ENCODE results near the gene TMEM92. TPM values are rescaled to one million over a fixed set of nuclear protein-coding genes. Genes with fewer than 3 reads are reported as not detected.
A peak's percentile ranks its signal among the peaks of the same experiment; 100 is the strongest.
"Not testable (repeated sequence)": the region's sequence is repeated elsewhere in the genome, so short reads cannot be mapped to it uniquely, and the experiment has no call there.

Gene TMEM92
- total and polyA plus RNA-seq, 5 donors from 2014 or later: not detected

DNA sequence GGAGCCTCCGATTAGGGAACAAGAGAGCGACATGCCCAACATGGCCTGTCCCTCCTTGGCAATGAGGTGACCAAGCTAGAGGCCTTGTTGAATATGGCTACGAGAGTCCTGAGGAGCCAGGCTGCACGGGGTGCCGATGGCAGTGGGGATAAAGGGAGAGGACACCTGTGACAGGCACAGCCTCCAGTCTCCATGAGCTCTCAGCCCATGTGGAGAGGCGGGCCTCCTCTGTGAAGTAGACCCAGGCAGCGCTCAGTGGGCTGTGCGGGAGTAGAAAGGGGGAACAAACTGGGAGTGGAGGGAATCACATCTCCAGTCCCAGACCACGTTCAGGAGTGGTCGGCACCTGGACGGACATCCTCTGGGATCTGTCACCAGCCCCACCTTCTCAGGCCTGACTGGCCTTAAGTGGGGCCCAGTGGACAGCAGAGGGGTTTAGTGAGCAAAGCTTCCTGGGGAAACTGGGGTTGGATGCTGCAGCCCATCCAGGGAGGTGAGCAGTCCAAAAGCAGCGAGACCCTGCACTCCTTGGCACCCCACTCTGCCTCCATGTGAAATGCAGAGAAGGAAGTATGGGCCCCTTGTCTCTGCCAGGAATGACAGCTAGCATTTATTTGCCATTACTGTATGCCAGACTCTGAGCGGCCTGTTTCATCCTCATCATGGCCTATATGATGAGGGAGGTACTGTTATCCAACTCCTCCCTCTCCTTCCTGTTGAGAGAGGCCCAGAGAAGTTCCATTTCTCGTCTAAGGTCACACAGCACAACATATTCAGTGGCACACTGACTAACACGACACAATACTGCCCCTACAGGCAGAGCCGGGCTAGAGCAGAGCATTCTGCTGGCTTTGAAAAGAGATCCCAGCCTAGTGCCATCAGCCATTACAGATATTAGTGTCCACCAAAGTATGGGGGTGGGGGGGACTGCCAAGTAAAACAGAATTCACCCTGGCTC lies 4.5 kb upstream of the TMEM92 start:
- Mint-ChIP-seq H3K4me3 (no peak overlapping the region), H3K27me3 (peaks cover 15% of the 10 kb centered on the region), H3K27ac (no peak overlapping the region), H3K9me3 (no peaks in the 10 kb centered on the region), H3K36me3 (no peaks in the 10 kb centered on the region), H3K4me1 (peaks cover 0 to 9% (median 1%) of the 10 kb centered on the region in 4 donors)
- Histone ChIP-seq H3K27me3 (ENCODE audit: control insufficient read depth, insufficient read depth, low read length) (no peaks in the 10 kb centered on the region), H3K9me3 (ENCODE audit: control insufficient read depth in 2 of 2, low read length in 2 of 2) (no peaks in the 10 kb centered on the region), H3K4me1 (ENCODE audit: control insufficient read depth, insufficient read depth, low read length, poor library complexity, severe bottlenecking) (peaks cover 9% of the 10 kb centered on the region), H3K36me3 (ENCODE audit: control insufficient read depth, insufficient read depth, low read length) (no peaks in the 10 kb centered on the region), H3K4me3 (ENCODE audit: low read depth, low read length) (no peak overlapping the region), H3K27ac (ENCODE audit: insufficient read depth, low read length, poor library complexity, severe bottlenecking) (no peak overlapping the region)
- peak; percentile 24 to 70 (median 51) for DNase-seq
- peak; percentile 65 to 66 for ATAC-seq (ENCODE audit: low read depth in 2 of 2)

DNA sequence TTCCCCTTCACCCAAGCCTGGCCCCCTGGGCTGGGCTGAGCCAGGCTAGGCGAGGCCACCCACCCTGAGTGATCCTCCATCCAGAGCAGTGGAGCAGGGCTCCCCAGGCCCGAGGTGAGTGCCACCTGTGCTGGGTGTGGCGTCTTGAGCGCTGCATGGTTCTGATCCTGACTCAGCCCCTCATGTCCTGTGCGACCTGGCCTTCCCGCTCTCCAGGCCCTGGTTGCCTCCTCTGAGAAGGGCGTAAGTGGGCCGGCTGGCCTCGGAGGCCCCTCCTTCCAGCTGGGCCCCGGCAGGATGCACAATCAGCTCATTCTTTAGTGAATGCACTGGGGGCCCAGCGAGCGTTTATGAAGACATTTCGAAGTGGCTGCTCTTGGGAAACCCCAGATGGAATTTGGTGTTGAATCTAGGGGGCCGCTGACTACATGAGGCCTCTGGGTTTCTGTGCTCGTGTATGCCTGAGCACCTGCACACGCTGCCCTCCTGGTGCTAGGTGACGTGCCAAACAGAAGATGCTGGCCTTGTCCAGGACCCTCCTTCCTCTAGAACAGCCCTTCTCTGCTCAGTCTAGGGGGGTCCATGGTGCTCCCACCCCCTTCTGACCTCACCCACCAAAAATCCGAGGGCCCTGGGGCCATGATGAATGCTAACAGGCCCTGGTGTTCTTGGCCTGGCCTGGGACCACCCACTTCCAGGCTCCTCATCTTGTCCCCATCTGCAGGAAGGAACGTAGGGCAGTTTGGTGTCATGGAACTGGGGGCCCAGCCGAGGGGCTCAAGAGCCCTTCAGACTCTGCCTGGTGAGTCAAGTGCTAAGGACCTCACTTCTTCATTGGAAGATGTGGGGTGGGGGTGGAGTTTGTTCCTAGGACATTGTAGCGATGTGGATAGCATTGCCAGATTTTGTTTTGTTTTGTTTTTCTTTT lies 3.6 kb upstream of the TMEM92 start:
- no peak for ATAC-seq (ENCODE audit: low read depth in 2 of 2)
- H3K27me3 Mint-ChIP-seq: peaks cover 22% of the 10 kb centered on the region
- H3K4me1 Mint-ChIP-seq: peaks cover 0 to 9% (median 1%) of the 10 kb centered on the region in 4 donors
- no peaks in the 10 kb centered on the region for H3K36me3 Mint-ChIP-seq
- no peak overlapping the region for H3K4me3 Mint-ChIP-seq
- Histone ChIP-seq H3K27me3 (ENCODE audit: control insufficient read depth, insufficient read depth, low read length) (no peaks in the 10 kb centered on the region), H3K36me3 (ENCODE audit: control insufficient read depth, insufficient read depth, low read length) (no peaks in the 10 kb centered on the region), H3K4me1 (ENCODE audit: control insufficient read depth, insufficient read depth, low read length, poor library complexity, severe bottlenecking) (peaks cover 9% of the 10 kb centered on the region), H3K4me3 (ENCODE audit: low read depth, low read length) (no peak overlapping the region), H3K27ac (ENCODE audit: insufficient read depth, low read length, poor library complexity, severe bottlenecking) (no peak overlapping the region), H3K9me3 (ENCODE audit: control insufficient read depth in 2 of 2, low read length in 2 of 2) (no peaks in the 10 kb centered on the region)
- H3K27ac Mint-ChIP-seq: no peak overlapping the region
- H3K9me3 Mint-ChIP-seq: no peaks in the 10 kb centered on the region
- DNase-seq: no peak

- not testable (repeated sequence) for H3K4me1 Mint-ChIP-seq; H3K36me3 Mint-ChIP-seq; ATAC-seq (ENCODE audit: low read depth in 2 of 2); H3K4me3 Mint-ChIP-seq; H3K36me3 ChIP-seq (ENCODE audit: control insufficient read depth, insufficient read depth, low read length); H3K9me3 Mint-ChIP-seq; H3K27ac Mint-ChIP-seq; H3K27ac ChIP-seq (ENCODE audit: insufficient read depth, low read length, poor library complexity, severe bottlenecking); H3K4me3 ChIP-seq (ENCODE audit: low read depth, low read length); H3K4me1 ChIP-seq (ENCODE audit: control insufficient read depth, insufficient read depth, low read length, poor library complexity, severe bottlenecking); DNase-seq; H3K27me3 ChIP-seq (ENCODE audit: control insufficient read depth, insufficient read depth, low read length); H3K9me3 ChIP-seq (ENCODE audit: control insufficient read depth in 2 of 2, low read length in 2 of 2)
- peaks cover 26% of the 10 kb centered on the region for H3K27me3 Mint-ChIP-seq
These were observed 2.9 kb upstream of the TMEM92 start for GRCh38 chr17:50271363-50271750.

GRCh38 chr17:50272246-50272645 lies 2.0 kb upstream of the TMEM92 start:
- no peaks in the 10 kb centered on the region for H3K27me3 ChIP-seq (ENCODE audit: control insufficient read depth, insufficient read depth, low read length)
- no peaks in the 10 kb centered on the region for H3K9me3 ChIP-seq (ENCODE audit: control insufficient read depth in 2 of 2, low read length in 2 of 2)
- Mint-ChIP-seq H3K4me3 (peak overlapping the region in 2 of 4 donors; percentile 35 to 74), H3K4me1 (peaks cover 0 to 9% (median 0%) of the 10 kb centered on the region in 4 donors), H3K36me3 (no peaks in the 10 kb centered on the region), H3K27me3 (peaks cover 35% of the 10 kb centered on the region), H3K27ac (no peak overlapping the region), H3K9me3 (no peaks in the 10 kb centered on the region)
- ATAC-seq (ENCODE audit: low read depth in 2 of 2): no peak
- no peak overlapping the region for H3K27ac ChIP-seq (ENCODE audit: insufficient read depth, low read length, poor library complexity, severe bottlenecking)
- H3K36me3 ChIP-seq (ENCODE audit: control insufficient read depth, insufficient read depth, low read length): no peaks in the 10 kb centered on the region
- no peak overlapping the region for H3K4me3 ChIP-seq (ENCODE audit: low read depth, low read length)
- peaks cover 9% of the 10 kb centered on the region for H3K4me1 ChIP-seq (ENCODE audit: control insufficient read depth, insufficient read depth, low read length, poor library complexity, severe bottlenecking)
- DNase-seq: no peak

GRCh38 chr17:50272711-50273653 lies 1.3 kb upstream of the TMEM92 start:
- H3K27me3 Mint-ChIP-seq: peaks cover 35% of the 10 kb centered on the region
- peak overlapping the region in 3 of 4 donors; percentile 35 to 83 (median 74) for H3K4me3 Mint-ChIP-seq
- Histone ChIP-seq H3K9me3 (ENCODE audit: control insufficient read depth in 2 of 2, low read length in 2 of 2) (no peaks in the 10 kb centered on the region), H3K4me3 (ENCODE audit: low read depth, low read length) (peak overlapping the region; percentile 41), H3K27ac (ENCODE audit: insufficient read depth, low read length, poor library complexity, severe bottlenecking) (no peak overlapping the region), H3K36me3 (ENCODE audit: control insufficient read depth, insufficient read depth, low read length) (no peaks in the 10 kb centered on the region), H3K4me1 (ENCODE audit: control insufficient read depth, insufficient read depth, low read length, poor library complexity, severe bottlenecking) (peaks cover 9% of the 10 kb centered on the region), H3K27me3 (ENCODE audit: control insufficient read depth, insufficient read depth, low read length) (no peaks in the 10 kb centered on the region)
- no peaks in the 10 kb centered on the region for H3K36me3 Mint-ChIP-seq
- DNase-seq: peak; percentile 19 to 36 (median 34)
- peak; percentile 39 to 45 for ATAC-seq (ENCODE audit: low read depth in 2 of 2)
- H3K9me3 Mint-ChIP-seq: no peaks in the 10 kb centered on the region
- H3K27ac Mint-ChIP-seq: peak overlapping the region in 1 of 3 donors; percentile 83
- peaks cover 0 to 9% (median 0%) of the 10 kb centered on the region in 4 donors for H3K4me1 Mint-ChIP-seq

DNA sequence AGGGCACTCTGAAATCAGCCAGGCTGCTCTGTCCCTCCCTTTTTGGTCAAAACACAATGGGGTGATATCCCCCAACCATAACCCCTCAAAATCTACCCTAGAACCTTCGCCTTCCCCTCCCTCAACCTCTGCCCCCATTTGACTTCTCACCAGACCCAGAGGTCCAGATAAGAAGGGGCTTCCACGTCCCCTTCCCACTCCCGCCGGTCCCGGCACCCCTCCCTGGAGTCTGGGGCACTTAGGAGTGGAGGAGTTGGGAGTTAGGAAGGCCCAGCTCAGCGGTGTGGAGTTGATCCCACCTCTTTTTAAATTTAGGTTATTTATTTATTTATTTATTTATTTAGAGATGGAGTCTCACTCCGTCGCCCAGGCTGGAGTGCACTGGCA lies 619 bp upstream of the TMEM92 start:
- DNase-seq: no peak
- Histone ChIP-seq H3K36me3 (ENCODE audit: control insufficient read depth, insufficient read depth, low read length) (no peaks in the 10 kb centered on the region), H3K4me3 (ENCODE audit: low read depth, low read length) (no peak overlapping the region), H3K27ac (ENCODE audit: insufficient read depth, low read length, poor library complexity, severe bottlenecking) (no peak overlapping the region), H3K4me1 (ENCODE audit: control insufficient read depth, insufficient read depth, low read length, poor library complexity, severe bottlenecking) (peaks cover 9% of the 10 kb centered on the region), H3K27me3 (ENCODE audit: control insufficient read depth, insufficient read depth, low read length) (no peaks in the 10 kb centered on the region), H3K9me3 (ENCODE audit: control insufficient read depth in 2 of 2, low read length in 2 of 2) (no peaks in the 10 kb centered on the region)
- peaks cover 0 to 9% (median 0%) of the 10 kb centered on the region in 4 donors for H3K4me1 Mint-ChIP-seq
- no peaks in the 10 kb centered on the region for H3K9me3 Mint-ChIP-seq
- H3K27me3 Mint-ChIP-seq: peaks cover 35% of the 10 kb centered on the region
- H3K27ac Mint-ChIP-seq: no peak overlapping the region
- no peak for ATAC-seq (ENCODE audit: low read depth in 2 of 2)
- peak overlapping the region in 2 of 4 donors; percentile 22 to 59 for H3K4me3 Mint-ChIP-seq
- no peaks in the 10 kb centered on the region for H3K36me3 Mint-ChIP-seq

- ATAC-seq (ENCODE audit: low read depth in 2 of 2): no peak
- no peaks in the 10 kb centered on the region for H3K36me3 ChIP-seq (ENCODE audit: control insufficient read depth, insufficient read depth, low read length)
- peak overlapping the region in 1 of 3 donors; percentile 43 for H3K27ac Mint-ChIP-seq
- no peaks in the 10 kb centered on the region for H3K27me3 ChIP-seq (ENCODE audit: control insufficient read depth, insufficient read depth, low read length)
- H3K9me3 Mint-ChIP-seq: no peaks in the 10 kb centered on the region
- H3K4me1 ChIP-seq (ENCODE audit: control insufficient read depth, insufficient read depth, low read length, poor library complexity, severe bottlenecking): peaks cover 9% of the 10 kb centered on the region
- DNase-seq: no peak
- no peak overlapping the region for H3K4me3 ChIP-seq (ENCODE audit: low read depth, low read length)
- H3K4me1 Mint-ChIP-seq: peaks cover 0 to 9% (median 0%) of the 10 kb centered on the region in 4 donors
- H3K27me3 Mint-ChIP-seq: peaks cover 35% of the 10 kb centered on the region
- H3K27ac ChIP-seq (ENCODE audit: insufficient read depth, low read length, poor library complexity, severe bottlenecking): no peak overlapping the region
- no peaks in the 10 kb centered on the region for H3K9me3 ChIP-seq (ENCODE audit: control insufficient read depth in 2 of 2, low read length in 2 of 2)
- peak overlapping the region in 1 of 4 donors; percentile 22 for H3K4me3 Mint-ChIP-seq
- no peaks in the 10 kb centered on the region for H3K36me3 Mint-ChIP-seq
These were observed 593 bp downstream of the TMEM92 start for GRCh38 chr17:50274897-50275221.
